Activated T-cell treated with anti-CD3 and anti-CD28 coated beads, Interleukin-2, amount 50 U/mL, for 72 hours (primary cell): ENCODE data around the gene NAP1L4. TPM values are rescaled to one million over a fixed set of nuclear protein-coding genes. Genes with fewer than 3 reads are reported as not detected.

Experiments used
- ATAC-seq, 2 donors: fragments of 150-1000 bp; cut with Tn5 transposase; replicated peaks in 1 of 2; 2 replicates each; pipeline ENCODE4 v1.10.0; 2021; ENCODE audit warnings: moderate library complexity in 2 of 2, mild to moderate bottlenecking in 1 of 2
- DNase-seq, 2 donors: peaks; one replicate each; pipeline ENCODE4 v3.0.0; 2021 to 2022; ENCODE audit warnings: mixed read lengths in 1 of 2
- H3K27ac Mint-ChIP-seq: one replicate; pipeline ENCODE4 v1.8.0; 2022; ENCODE audit warnings: mild to moderate bottlenecking, moderate library complexity, mixed read lengths
- H3K27me3 Mint-ChIP-seq: one replicate; pipeline ENCODE4 v1.8.0; 2022; ENCODE audit warnings: low read depth, mixed read lengths
- H3K36me3 Mint-ChIP-seq, 2 donors: one replicate each; pipeline ENCODE4 v1.8.0; 2022; ENCODE audit warnings: mixed read lengths in 2 of 2, mild to moderate bottlenecking in 1 of 2; ENCODE audit not compliant: insufficient read depth in 2 of 2
- H3K4me1 Mint-ChIP-seq: one replicate; pipeline ENCODE4 v1.8.0; 2022; ENCODE audit warnings: low read depth, mixed read lengths
- H3K4me3 Mint-ChIP-seq, 2 donors: one replicate each; pipeline ENCODE4 v1.8.0; 2022; ENCODE audit warnings: mild to moderate bottlenecking in 2 of 2, mixed read lengths in 2 of 2, moderate library complexity in 2 of 2
- H3K9me3 Mint-ChIP-seq, 2 donors: one replicate each; pipeline ENCODE4 v1.8.0; 2022; ENCODE audit warnings: mixed read lengths in 2 of 2
- total RNA-seq, 2 donors: library from RNA; stranded (reverse); gene quantifications; one replicate each; pipeline ENCODE4 v1.2.3, GENCODE V29; 2022

NAP1L4 gene
- total RNA-seq, 2 donors from 2014 or later: 421 to 504 TPM

DNA sequence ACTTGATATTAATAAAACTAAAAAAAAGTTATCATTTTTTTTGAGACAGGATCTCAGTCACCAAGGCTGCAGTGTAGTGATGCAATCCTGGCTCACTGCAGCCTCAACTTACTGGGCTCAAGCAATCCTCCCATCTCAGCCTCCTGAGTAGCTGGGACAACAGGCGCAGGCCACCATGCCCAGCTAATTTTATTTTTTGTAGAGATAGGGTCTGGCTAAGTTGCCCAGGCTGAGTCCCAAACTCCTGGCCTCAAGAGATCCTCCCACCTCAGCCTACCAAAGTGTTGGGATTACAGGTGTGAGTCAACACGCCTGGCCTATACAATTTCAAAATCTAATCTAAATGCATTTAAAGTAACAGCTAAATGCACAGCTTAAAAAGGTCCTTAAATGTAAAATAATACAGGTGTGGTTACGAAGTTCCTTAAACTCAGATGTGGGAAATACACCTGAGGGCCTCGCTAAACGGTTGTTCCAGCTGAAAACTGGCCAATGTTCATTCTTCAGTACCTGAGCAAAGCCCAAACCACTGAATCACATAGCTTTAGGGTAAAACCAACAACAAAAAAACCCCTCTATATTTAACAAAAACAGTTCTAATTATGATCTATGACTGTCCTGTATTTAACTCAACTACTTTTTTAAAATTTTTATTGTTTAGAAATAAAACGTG is 11.8 kb downstream of the NAP1L4 start:
- Mint-ChIP-seq H3K4me3 (no peak overlapping the region), H3K27me3 (no peaks in the 10 kb centered on the region), H3K36me3 (peaks cover 10 to 54% of the 10 kb centered on the region in 2 donors), H3K4me1 (peaks cover 73% of the 10 kb centered on the region), H3K9me3 (peaks cover 0 to 2% of the 10 kb centered on the region in 2 donors), H3K27ac (no peak overlapping the region)
- no peak for ATAC-seq
- no peak for DNase-seq

DNA sequence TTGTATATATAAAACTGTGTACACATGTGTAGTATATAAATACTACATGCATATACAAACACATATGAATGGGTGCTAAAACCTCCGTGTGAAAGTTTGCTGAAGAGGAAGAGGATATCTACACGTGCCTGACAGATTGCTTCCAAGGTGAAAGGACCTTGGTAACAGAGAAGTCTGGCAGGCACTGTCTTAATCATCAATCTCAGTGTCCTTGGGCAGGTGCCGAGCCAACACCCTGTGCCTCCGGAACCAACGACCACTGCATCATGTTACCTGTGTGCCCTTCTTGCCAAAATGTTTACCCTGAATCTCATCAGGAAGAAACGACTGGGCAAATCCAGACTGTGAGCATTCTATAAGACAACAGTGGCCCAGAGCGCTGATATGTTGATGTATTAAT is 15.0 kb downstream of the NAP1L4 start:
- Mint-ChIP-seq H3K4me3 (no peak overlapping the region), H3K36me3 (peaks cover 12 to 52% of the 10 kb centered on the region in 2 donors), H3K27ac (peak overlapping the region; percentile 4), H3K9me3 (no peaks in the 10 kb centered on the region), H3K27me3 (no peaks in the 10 kb centered on the region), H3K4me1 (peaks cover 55% of the 10 kb centered on the region)
- DNase-seq (no peak), ATAC-seq (no peak)

DNA sequence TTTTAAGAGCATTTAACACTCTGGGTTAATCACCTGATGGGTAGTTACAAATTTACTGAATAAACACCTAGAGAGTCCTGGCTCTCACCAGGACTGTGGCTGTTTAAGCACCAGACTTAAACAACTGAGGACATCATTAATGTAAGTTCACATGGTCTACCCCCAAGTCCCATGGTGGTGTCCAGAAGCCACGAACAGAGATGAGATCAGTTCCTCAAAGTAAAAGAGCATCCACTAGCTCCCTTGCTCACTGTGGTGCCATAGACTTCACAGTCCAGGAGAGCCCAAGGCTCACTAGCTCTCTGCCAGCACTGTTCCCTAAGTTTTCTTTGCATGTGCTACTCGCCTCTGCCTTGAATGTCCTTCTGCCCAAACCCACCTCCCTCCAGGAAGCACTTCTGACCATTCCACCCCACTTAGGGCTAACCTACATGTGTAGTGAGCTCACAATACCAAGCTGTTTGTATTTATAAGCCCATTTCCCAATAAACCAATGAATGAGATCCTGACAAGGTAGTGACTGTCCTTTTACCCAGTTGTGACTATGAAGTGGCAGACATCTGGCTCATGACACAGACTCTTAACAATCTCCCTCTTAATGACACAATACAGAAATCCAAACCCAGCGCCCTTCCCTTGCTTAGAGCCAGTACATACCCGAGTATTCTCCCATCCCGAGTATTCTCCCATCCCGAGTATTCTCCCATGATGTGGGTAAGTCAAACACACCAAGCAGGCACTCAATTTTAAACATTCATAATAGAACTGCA is 15.7 kb downstream of the NAP1L4 start:
- H3K4me3 Mint-ChIP-seq: no peak overlapping the region
- ATAC-seq (peak; percentile 12 to 20), DNase-seq (no peak)
- H3K27me3 Mint-ChIP-seq: no peaks in the 10 kb centered on the region
- peaks cover 10 to 51% of the 10 kb centered on the region in 2 donors for H3K36me3 Mint-ChIP-seq
- peak overlapping the region; percentile 4 for H3K27ac Mint-ChIP-seq
- H3K9me3 Mint-ChIP-seq: no peaks in the 10 kb centered on the region
- H3K4me1 Mint-ChIP-seq: peaks cover 48% of the 10 kb centered on the region

DNA sequence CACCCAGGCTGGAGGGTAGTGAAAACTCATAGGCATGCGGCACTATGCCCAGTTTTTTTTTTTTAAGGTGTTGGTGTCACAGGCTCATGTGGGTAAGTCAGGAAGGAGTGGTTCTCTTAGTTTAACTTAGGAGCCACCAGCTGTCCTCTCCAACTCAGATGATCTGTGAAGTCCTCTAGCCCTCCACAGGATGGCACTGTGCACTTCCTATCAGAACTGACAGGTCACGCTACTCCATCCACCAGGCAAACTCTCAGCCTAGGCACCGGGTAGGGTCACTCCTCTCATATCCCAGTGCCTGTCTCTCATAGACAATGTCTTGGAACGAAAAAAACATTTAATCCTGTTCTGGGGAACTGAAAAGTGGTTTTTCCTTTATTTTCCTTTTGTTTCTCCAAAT is 16.5 kb downstream of the NAP1L4 start:
- Mint-ChIP-seq H3K36me3 (peaks cover 12 to 57% of the 10 kb centered on the region in 2 donors), H3K9me3 (no peaks in the 10 kb centered on the region), H3K27me3 (no peaks in the 10 kb centered on the region), H3K4me3 (no peak overlapping the region), H3K27ac (peak overlapping the region; percentile 68), H3K4me1 (peaks cover 48% of the 10 kb centered on the region)
- peak; percentile 41 to 55 for DNase-seq
- ATAC-seq: peak; percentile 81 to 83

DNA sequence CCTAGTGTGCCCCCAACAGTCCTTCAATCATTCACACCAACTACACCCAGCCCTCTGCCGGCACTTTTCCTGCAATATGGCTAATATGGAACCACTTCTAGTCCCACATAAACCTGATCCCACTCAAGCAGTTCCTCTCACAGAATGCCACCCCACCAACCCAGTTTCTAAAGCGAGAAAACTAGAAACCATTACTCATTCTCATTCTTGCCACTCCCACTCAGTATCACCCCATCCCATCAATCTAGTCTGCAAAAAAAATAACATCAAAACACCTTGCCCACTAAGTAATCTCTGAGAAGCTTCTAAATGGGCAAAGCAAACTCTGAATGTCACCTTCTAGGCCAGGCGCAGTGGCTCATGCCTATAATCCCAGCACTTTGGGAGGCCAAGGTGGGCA is 17.9 kb downstream of the NAP1L4 start:
- Mint-ChIP-seq H3K27ac (peak overlapping the region; percentile 72), H3K4me3 (no peak overlapping the region), H3K36me3 (peaks cover 17 to 66% of the 10 kb centered on the region in 2 donors), H3K27me3 (no peaks in the 10 kb centered on the region), H3K9me3 (no peaks in the 10 kb centered on the region), H3K4me1 (peaks cover 54% of the 10 kb centered on the region)
- no peak for DNase-seq
- no peak for ATAC-seq

DNA sequence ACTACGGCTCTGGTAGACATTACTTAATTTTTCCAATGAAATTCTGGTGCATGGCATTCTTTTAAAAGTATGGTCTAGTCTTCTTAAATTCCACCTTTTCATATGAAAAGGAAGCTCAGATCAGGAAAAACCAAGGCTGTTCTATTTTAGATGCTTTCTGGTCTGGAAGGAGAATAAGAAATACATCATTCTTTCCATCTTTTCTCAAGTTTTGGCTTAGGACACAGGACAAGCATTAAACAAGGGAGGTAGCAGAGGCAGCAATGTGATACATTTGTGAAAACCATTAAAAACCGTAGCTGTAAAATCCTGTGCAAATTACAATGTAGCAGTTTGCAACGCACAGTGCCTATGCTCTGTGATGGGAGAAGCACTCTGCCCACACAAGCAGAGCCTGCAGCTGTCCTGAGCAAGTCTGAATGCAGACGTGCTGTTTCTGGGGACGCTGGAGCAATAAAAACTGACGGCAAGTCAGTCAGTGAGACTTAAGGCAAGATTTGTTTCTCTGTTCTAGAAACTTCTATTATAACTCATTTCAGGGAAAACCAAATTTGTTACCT is 23.7 kb downstream of the NAP1L4 start:
- Mint-ChIP-seq H3K27me3 (no peaks in the 10 kb centered on the region), H3K9me3 (no peaks in the 10 kb centered on the region), H3K36me3 (peaks cover 23 to 67% of the 10 kb centered on the region in 2 donors), H3K27ac (peak overlapping the region; percentile 31), H3K4me3 (no peak overlapping the region), H3K4me1 (peaks cover 38% of the 10 kb centered on the region)
- no peak for ATAC-seq
- no peak for DNase-seq

DNA sequence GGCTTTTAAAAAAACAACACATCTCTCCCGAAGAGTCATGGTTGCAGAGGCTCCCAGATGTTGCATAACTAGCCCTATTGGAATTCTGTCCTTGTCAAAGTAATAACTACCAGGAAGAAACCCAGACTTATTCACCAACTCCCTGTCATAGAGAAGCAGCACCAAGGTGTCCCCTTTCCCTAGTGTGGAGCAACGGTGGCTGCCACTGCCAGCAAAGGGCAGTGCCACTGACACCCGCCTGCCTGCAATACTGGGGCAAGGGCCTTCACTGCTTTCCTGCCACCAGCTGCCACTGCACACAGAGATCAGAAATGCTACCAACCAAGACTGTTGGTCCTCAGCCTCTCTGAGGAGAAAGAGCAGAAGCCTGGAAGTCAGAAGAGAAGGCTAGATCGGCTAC is 27.3 kb downstream of the NAP1L4 start:
- H3K27me3 Mint-ChIP-seq: no peaks in the 10 kb centered on the region
- peaks cover 45% of the 10 kb centered on the region for H3K4me1 Mint-ChIP-seq
- no peak overlapping the region for H3K4me3 Mint-ChIP-seq
- peaks cover 21 to 71% of the 10 kb centered on the region in 2 donors for H3K36me3 Mint-ChIP-seq
- peak overlapping the region; percentile 54 for H3K27ac Mint-ChIP-seq
- ATAC-seq (no peak), DNase-seq (no peak)
- no peaks in the 10 kb centered on the region for H3K9me3 Mint-ChIP-seq

DNA sequence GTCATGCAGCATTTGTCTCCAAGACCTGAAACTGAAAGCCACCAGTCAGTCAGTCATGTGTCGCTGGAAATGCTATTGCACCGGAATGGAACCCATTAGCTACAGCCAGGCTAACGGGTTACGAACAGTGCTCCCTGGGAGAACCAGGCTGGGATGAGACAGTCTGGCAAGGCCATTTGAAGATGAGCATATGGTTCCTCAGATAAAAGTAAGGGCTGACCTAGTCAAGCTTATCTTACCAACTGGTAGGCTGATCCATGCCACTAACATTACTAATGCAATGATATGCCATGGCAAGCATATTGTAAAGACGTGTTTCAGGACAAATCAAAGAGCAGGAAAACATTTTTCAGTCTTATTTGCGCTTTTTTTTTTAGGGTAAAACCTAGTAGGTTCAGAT is 28.4 kb downstream of the NAP1L4 start:
- Mint-ChIP-seq H3K36me3 (peaks cover 19 to 67% of the 10 kb centered on the region in 2 donors), H3K27ac (no peak overlapping the region), H3K4me1 (peaks cover 44% of the 10 kb centered on the region), H3K4me3 (no peak overlapping the region), H3K9me3 (no peaks in the 10 kb centered on the region), H3K27me3 (no peaks in the 10 kb centered on the region)
- peak; percentile 8 to 10 for ATAC-seq
- no peak for DNase-seq

DNA sequence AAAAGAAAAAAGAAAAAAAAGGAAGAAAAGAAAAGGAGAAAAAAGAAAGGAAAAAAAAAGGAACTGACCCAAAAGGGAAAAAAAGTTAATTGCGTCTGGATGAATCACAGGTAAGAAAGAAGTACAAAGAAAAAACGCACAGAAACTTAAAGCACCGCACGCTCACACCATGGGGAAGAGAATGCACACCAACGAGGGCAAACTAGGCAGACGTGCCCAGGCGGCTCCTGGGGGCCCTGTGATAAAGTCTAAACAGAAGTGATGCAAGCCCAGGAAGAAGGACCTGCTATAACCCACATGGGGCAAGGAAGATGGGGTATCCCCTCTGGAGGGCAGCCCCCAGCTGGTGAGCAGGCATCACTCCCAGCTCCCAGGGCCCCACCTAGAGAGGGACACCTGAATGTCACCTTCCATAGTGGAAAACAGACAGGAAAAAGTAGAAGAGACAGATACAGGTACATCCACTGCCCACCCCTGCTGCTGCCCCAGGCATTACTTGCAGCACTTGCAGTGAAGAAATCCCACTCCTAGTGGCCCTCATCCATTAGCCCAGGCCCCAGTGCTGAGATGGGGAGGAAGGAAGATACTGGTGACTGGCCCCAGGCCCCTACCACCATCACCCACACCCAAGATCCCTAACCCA is 28.9 kb downstream of the NAP1L4 start:
- peaks cover 40% of the 10 kb centered on the region for H3K4me1 Mint-ChIP-seq
- H3K4me3 Mint-ChIP-seq: no peak overlapping the region
- H3K9me3 Mint-ChIP-seq: no peaks in the 10 kb centered on the region
- peak; percentile 14 to 16 for ATAC-seq
- H3K27ac Mint-ChIP-seq: peak overlapping the region; percentile 77
- peaks cover 21 to 68% of the 10 kb centered on the region in 2 donors for H3K36me3 Mint-ChIP-seq
- no peak for DNase-seq
- H3K27me3 Mint-ChIP-seq: no peaks in the 10 kb centered on the region

DNA sequence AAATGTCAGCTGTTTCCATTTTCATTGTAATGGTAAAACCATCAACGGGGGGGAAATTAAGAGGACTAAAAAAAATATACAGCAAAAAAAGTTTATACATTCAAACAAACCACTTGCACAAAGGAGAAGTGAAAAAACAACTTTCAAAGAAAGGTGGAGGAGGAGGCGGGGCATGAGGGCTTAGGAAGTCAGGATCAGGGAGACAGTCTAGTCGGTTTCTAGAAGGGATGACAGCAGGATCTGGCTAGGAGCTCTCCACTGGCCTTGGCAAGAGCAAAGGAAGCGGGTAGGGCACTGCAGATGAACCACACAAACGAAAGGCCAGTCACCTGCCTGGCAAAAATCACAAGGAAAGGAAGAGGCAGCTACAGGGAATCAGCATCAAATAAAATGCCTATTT is 31.0 kb downstream of the NAP1L4 start:
- Mint-ChIP-seq H3K9me3 (no peaks in the 10 kb centered on the region), H3K27me3 (no peaks in the 10 kb centered on the region), H3K27ac (peak overlapping the region; percentile 15), H3K4me3 (no peak overlapping the region), H3K4me1 (peaks cover 25% of the 10 kb centered on the region), H3K36me3 (peaks cover 14 to 66% of the 10 kb centered on the region in 2 donors)
- DNase-seq: no peak
- ATAC-seq: no peak

DNA sequence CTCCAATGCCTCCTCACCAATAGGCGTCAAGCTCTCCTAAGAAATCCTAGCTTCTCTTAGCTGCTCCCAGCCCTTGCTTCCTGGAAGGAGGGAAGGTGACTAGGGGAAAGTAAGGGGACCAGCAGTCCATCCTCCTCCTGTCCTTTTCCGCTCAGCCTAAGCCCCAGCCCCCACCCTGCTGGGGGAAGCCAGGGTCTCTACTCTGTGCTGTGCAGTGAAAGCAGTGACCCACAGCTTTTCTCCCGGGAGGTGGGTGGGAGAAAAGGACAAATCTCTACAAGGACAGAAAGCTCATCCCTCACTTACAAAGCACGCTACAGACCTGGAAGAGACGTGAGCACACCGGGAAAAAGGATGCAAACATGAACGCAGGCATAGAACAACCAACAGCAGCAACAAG is 32.0 kb downstream of the NAP1L4 start:
- no peak for ATAC-seq
- no peak for DNase-seq
- H3K27me3 Mint-ChIP-seq: no peaks in the 10 kb centered on the region
- H3K36me3 Mint-ChIP-seq: peaks cover 14 to 64% of the 10 kb centered on the region in 2 donors
- H3K9me3 Mint-ChIP-seq: no peaks in the 10 kb centered on the region
- H3K27ac Mint-ChIP-seq: peak overlapping the region; percentile 17
- peaks cover 24% of the 10 kb centered on the region for H3K4me1 Mint-ChIP-seq
- H3K4me3 Mint-ChIP-seq: no peak overlapping the region

DNA sequence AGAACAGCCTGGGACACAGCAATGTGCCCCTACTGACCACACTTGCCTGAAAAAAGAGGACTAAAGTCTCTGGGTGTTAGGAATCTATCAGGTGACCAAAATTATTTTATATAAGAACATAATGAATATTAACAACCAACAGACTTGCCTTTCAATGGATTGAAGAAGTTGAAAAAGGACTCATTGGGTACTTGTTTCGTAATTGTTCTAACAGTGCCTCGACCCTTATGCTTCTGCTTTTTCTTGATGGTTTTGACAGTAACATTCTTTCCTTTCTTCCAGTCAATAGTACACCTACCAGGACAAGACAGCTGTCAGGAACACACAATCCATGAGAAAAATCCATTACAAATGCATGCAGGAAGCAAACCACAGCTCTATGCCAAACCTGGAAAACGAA is 33.9 kb downstream of the NAP1L4 start:
- Mint-ChIP-seq H3K4me3 (no peak overlapping the region), H3K27me3 (no peaks in the 10 kb centered on the region), H3K9me3 (no peaks in the 10 kb centered on the region), H3K4me1 (peaks cover 29% of the 10 kb centered on the region), H3K27ac (peak overlapping the region; percentile 40), H3K36me3 (peaks cover 20 to 62% of the 10 kb centered on the region in 2 donors)
- no peak for ATAC-seq
- DNase-seq: no peak

DNA sequence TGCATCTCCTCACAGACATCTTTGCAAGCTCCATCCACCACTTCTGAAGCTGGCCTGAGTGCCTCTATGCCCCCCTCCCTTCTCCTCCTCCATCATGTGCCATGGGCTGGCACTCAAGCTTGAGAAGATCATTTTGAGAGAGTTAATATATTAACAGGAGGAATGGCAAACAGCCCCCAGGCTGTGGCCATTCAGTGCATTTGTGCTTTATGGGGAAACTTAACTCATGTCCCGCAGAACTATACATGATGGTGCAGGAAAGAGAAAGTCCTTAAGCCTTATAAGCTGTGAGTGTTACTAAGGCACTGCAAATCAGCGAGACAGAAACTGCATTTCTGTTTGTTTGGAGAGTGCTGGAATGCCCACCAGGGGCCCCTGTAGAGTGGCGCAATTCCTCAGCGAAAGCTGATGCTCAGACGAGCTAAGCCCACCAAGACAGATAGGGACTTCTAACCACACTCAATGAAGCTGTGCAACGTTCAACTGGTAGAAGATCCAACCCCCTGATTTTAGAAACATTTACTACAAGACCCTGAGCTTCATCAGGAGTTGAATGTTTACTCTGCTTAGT is 36.1 kb downstream of the NAP1L4 start:
- Mint-ChIP-seq H3K9me3 (no peaks in the 10 kb centered on the region), H3K36me3 (peaks cover 22 to 55% of the 10 kb centered on the region in 2 donors), H3K27ac (no peak overlapping the region), H3K4me3 (no peak overlapping the region), H3K4me1 (peaks cover 31% of the 10 kb centered on the region), H3K27me3 (no peaks in the 10 kb centered on the region)
- ATAC-seq (no peak), DNase-seq (no peak)
